GM19035 (cell line): ENCODE data around the gene FDX2.
A peak's percentile ranks its signal among the peaks of the same experiment; 100 is the strongest.
"Not testable (repeated sequence)": the region's sequence is repeated elsewhere in the genome, so short reads cannot be mapped to it uniquely, and the experiment has no call there.

Source experiments
- ATAC-seq: cut with Tn5 transposase; IDR thresholded peaks from one replicate; pipeline ENCODE4 v1.9.1; 2021; ENCODE audit not compliant: unreplicated experiment

The FDX2 gene

GRCh38 chr19:10315335-10316214 is at the start of gene FDX2:
Gene FDX2, minus strand, starts transcription at chr19:10316015. Its CDS starts 19 bp downstream, at chr19:10315996.
- ATAC-seq, result peak; percentile 83

DNA sequence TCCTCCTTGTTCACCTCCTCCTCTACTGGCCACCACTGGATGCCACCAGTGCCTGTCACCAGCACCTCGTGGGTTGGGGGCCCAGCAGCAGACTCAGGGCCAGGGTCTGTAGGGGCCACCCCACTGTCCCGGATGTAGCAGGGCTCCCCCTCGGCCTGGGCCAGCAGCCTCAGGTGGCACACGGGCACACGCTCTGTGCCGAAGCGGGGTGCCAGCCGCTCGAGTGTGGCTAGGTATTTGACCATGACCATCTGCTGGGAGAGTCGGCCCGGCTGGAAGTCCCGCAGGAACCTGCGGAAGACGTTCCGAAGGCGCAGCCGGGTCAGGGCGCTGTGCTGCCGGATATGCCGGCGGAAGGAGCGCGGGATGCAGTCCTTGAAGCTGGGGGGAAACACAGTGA is 49.7 kb upstream of the FDX2 start:
- ATAC-seq, result no peak

DNA sequence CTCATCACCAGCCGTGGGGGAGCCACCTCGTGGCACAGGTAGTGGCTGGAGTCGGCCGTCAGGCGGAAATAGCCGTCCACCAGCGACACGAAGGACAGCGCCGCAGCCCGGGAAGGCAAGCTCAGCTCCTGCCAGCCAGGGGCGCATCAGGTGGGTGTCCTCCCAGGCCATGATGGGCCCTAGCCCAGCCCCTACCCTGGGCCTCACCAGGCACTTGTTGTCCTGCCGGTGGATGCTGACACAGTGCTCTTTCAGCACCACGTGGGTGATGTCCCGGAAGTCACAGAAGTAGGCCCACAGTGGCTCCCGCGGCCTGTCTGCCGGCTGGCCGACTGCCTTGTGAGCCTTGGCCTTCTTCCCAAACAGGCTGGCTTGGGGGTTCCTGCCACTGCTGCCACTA is 48.8 kb upstream of the FDX2 start:
- ATAC-seq, result no peak

DNA sequence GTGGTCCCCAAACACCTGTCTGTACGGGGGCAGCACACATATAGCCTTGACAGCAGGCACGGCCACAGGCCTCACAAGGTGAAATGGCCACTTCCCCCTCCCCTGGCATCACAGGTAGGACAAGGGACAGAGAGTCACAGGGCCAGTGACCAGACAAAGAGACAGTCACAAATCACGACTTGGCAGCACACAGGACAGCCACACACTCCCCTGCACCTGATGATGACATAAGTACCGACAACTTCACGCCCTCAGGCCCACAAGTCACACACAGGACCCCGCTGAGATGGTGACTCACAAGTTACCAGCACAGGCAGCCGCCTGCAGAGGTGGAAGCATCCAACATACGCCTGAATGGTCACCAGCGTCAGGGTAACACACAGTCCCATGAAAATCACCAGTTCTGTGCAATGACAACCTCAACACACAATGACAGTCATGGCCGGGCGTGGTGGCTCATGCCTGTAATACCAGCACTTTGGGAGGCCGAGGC is 48.0 kb upstream of the FDX2 start:
- no peak for ATAC-seq

GRCh38 chr19:10362259-10362658 is 46.4 kb upstream of the FDX2 start:
- ATAC-seq, result no peak

GRCh38 chr19:10361569-10362011 is 45.8 kb upstream of the FDX2 start:
- ATAC-seq, result no peak

DNA sequence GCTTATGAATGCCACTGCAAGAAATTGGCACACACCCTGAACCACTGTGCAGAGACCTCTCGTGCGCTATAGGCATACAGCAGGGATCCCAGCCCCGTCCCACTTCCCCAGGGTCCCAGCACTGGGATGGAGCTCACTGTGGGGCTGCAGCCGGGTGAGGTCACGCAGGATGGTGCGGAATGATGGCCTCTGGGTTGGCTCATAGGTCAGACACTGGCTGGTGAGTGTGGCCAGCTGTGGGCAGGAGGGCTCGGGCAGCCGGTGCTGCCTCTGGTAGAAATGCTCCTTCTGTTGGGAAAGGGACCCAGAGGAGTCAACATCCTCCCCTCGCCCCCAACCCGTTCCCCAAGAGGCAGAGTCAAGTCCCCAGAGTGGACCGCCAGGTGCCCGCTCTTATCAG is 40.6 kb upstream of the FDX2 start:
- no peak for ATAC-seq

DNA sequence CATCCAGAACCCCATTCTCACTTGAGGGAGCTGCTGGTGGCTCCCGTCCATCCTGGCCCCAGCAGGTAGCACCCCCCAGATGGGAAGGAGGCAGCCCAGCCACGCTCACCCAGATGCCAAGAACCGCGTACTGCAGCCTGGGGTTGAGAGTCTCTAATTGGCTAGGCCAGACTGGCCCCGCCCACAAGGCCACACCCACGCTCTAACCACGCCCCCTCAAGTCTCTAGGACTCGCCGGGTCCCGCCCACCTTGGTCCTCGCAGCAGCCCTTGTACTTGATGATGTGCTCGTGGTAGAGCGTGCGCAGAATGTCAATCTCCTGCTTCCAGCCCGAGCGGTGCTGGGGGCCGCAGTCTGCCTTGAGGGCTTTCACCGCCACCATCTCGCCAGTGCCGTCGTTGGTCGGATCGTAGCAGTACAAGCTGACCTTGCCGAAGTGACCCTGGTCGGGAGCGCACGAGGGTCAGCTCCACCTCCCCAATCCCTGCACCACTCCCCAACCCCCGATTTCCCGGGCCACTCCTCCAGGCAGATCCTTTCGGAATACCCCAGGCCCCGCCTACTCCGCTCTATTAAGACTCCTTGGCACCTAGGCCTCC is 38.1 kb upstream of the FDX2 start:
- ATAC-seq, result no peak

DNA sequence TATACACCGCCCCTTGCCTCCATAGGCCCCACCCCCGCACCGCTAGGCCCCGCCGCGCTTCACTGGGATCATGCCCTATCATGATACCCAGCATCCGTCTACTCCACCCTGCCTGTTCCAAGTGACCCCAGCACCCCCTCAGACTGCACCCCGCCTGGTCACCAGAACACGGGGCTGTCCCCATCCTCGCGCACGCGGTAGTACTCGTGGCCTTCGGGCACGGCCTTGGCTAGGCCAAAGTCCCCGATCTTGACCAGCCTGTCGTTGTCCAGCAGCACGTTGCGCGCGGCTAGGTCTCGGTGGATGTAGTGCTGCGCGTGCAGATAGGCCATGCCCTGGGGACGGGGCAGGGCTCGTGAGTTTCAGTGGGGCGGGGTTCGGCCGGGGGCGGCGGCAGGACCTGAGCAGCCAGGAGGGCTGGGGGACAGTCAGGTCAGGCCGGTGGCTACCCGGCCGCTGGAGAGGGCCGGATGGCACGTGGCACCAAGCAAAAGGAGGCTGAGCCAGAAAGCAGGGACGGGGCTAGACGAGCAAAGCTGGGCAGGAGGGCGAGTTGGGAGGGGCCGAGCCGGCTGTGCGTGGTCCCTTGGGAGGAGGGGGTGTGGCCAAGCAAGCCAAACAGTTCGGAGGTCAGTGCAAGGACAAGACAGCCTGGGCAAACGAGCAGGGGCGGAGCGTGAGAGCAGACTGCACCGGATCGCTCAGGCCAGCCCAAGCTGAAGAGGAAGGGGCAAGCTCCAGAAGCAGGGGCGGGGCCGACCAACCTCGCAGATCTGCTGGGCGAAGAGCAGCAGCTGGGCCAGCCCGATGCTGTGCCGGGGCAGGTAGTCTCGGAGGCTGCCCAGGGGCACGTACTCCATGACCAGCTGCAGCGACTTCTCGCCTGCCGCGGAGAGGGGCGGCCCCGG is 37.2 kb upstream of the FDX2 start:
- ATAC-seq, result no peak

DNA sequence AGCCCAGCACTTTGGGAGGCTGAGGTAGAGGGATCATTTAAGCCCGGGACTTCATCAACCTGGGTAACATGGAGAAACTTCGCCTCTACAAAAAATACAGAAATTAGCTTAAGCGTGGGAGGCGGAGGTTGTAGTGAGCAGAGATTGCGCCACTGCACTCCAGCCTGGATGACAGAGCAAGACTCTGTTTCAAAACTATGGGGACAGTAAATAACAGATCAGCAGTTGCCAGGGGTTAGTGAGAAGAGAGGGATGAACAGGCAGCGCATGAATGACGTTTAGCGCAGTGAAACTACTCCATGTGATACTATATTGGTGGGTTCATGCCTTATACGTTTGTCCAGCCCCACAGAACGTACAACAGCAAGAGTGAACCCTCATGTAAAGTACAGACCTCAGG is 30.7 kb upstream of the FDX2 start:
- ATAC-seq, result no peak

DNA sequence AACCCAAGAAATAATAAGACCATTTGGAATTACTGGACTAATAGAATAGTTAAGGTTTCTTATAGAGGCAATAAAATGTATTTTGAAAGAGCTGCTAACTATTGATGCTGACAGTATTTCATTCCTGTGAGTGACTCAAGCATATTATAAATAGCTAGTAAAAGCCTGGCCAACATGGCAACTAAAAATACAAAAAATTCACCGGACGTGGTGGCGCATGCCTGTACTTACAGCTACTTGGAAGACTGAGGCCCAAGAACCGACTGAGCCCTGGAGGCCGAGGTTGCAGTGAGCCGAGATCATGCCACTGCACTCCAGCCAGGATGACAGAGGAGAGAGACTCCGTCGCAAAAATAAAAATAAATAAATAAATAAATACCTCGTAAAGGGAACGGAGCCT is 29.0 kb upstream of the FDX2 start:
- ATAC-seq, result no peak

- no peak for ATAC-seq
Measured at GRCh38 chr19:10343495-10343894, 27.7 kb upstream of the FDX2 start.

DNA sequence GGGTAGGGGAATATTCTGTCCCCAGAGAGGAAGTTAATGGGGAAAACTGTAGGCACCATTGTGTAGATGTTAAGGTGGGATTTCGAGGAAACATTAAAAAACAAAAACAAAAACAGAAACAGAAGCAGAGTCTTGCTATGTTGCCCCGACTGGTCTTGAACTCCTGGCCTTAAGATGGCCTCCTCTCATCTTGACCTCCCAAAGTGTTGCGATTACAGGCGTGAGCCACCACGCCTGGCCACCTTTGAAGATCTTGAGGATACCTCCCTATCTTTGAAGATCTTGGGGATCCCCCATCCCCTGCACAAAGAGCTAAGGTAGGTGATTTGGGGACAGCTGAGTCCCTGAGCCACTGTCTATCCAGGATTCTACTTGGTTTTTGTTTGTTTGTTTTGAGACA is 24.2 kb upstream of the FDX2 start:
- no peak for ATAC-seq

GRCh38 chr19:10339380-10339960 is 23.7 kb upstream of the FDX2 start, which contains the start of gene ICAM3:
Gene ICAM3, minus strand, starts transcription at chr19:10339624. Its CDS starts 10 bp downstream, at chr19:10339614.
- ATAC-seq, result peak; percentile 66

- no peak for ATAC-seq
Measured at GRCh38 chr19:10338940-10339339, 23.1 kb upstream of the FDX2 start.

DNA sequence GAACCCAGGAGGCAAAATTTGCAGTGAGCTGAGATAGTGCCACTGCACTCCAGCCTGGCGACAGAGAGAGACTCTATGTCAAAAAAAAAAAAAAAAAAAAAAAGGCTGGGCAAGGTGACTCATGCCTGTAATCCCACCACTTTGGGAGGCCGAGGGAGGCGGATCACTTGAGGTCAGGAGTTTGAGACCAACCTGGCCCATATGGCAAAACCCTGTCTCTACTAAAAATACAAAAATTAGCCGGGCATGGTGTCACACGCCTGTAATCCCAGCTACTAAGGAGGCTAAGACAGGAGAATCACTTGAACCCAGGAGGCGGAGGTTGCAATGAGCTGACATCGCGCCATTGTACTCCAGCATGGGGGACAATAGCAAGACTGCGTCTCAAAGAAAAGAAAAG is 20.9 kb upstream of the FDX2 start:
- not testable (repeated sequence) for ATAC-seq

DNA sequence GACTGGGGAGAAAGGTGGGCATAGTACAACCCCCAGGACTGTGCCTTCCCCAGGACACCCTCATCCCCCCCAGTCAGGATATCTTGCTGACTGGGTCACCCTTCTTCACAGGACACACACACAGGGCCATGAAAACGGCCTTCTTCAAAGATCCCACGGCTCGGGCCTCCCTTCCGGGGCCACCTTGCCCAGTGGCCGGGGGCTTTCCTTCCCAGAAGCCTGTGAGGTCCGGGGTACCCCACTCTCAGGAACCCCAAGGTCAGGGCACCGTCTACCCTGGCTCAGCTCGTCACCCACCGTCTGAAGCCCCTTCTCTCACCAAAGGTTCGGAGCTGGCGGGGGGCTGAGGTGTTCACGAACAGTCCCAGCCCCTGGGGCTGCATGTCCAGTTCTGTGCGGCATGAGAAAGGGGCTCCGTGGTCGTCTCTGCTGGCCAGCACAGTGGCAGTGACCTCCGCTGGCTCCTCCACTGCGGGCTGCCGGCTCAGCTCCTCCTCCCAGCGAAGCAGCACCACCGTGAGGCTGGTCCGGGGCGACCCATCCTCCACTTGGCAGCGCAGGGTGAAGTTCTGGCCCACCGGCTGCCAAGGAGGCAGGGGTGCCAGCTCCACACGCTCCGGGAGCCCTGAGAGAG is 19.7 kb upstream of the FDX2 start:
- ATAC-seq, result no peak

DNA sequence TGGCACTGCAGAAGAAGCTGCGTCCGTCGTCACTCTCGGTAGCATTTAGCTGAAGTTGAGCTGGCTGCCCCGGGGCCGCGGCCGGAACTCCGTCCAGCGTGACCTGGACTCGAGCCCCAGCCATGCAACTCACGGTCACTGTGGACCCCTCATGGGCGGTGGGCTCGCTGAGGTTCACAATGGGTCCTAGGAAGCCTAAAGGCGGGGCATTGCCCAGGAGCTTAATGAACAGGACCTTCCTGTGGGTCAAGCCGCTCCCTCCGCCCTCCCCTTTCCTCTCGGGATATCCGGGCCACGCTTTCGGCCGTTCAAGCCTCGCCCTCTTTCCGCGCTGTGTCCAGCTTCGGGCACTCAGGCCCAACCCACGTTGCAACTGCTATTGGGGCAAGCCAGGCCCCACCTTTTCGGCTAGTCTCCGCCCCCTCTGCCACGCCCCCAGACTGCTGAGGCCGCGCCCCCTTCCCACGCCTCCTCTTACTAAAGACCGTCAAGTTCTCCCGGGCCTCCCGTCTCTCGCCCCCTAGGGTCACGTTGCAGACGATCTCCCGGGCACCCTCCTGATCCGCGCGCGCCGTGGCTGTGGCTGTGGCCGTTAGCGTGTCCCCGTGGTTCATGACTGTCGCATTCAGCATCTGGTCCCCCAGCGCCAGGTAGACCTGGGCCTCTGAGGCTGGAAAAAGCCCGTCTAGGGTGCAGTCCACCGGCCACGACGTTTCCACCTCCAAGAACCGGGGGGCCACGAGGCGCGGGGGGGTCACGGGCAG is 19.0 kb upstream of the FDX2 start:
- ATAC-seq, result no peak

DNA sequence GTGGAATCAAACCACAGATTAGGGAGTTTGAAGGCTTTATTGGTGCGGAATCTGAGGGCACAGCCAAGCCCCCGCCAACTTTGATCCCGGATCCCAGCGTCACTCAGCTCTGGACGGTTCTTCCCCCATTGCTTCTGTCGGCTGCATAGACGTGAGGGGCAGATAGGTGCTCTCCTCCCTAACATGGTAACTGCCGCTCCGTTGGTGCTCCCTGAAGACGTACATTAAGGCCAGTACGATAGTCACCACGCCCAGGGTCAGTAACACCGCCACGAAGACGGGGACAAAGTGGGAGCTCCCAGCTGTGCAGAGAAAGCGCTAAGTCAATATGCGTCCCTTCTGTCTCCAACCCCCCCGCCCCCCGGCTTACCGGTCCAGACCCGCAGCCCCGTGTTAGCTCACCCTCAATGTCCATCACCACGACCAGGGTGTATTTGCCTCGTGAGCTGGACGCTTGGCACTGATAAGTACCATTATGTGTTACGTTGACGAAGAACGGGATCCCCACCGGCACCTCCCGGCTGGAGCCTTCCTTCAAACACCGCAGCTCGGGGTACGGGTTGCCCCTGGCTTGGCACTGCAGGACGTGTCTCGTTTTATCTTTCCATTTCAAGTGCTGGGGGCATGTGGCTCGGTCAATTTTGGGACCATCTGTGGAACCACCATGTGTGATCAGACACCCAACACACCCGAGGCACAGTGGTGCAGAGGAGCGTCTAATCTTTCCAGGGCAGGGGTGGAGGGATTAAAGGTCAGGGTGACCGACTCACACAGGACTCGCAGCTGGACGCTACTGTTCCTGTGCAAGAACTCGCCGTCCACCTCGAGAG is 18.2 kb upstream of the FDX2 start:
- ATAC-seq, result peak; percentile 3
